ENCODE measurements around the gene ABCC12. TPM values are rescaled to one million over a fixed set of nuclear protein-coding genes. Genes with fewer than 3 reads are reported as not detected.

Gene ABCC12
- not detected in 2 replicates for total RNA-seq (2021; fragmentation: NEBNext Ultra II Directional; extraction: Animal tissue kit (Norgen Biotek cat#: 25700))
- 0.02 and 0.05 TPM in 2 replicates for polyA plus RNA-seq (2011; rRNA removed)
- polyA plus RNA-seq (2011; cell fraction: cytosol; rRNA removed), result 0.04 TPM
- 0.09 TPM for polyA plus RNA-seq (2011; cell fraction: nucleus; rRNA removed)
- polyA plus RNA-seq (2012, experiment 1 of 2), result not detected in 4 replicates
- polyA plus RNA-seq (2012, experiment 2 of 2), result not detected
- polyA plus RNA-seq (2013, experiment 1 of 2), result not detected
- polyA plus RNA-seq (2013, experiment 2 of 2), result 0.02 TPM
- 0.16 TPM in 1 of 2 replicates, not detected in the other for polyA minus RNA-seq (2011; rRNA and poly(A)+ RNA removed)
- polyA minus RNA-seq (2011; cell fraction: cytosol; rRNA and poly(A)+ RNA removed), result not detected
- not detected for polyA minus RNA-seq (2011; cell fraction: nucleus; rRNA and poly(A)+ RNA removed)
- long read RNA-seq, experiment 1, result 0 reads
- long read RNA-seq, experiment 2, result 0 reads

DNA sequence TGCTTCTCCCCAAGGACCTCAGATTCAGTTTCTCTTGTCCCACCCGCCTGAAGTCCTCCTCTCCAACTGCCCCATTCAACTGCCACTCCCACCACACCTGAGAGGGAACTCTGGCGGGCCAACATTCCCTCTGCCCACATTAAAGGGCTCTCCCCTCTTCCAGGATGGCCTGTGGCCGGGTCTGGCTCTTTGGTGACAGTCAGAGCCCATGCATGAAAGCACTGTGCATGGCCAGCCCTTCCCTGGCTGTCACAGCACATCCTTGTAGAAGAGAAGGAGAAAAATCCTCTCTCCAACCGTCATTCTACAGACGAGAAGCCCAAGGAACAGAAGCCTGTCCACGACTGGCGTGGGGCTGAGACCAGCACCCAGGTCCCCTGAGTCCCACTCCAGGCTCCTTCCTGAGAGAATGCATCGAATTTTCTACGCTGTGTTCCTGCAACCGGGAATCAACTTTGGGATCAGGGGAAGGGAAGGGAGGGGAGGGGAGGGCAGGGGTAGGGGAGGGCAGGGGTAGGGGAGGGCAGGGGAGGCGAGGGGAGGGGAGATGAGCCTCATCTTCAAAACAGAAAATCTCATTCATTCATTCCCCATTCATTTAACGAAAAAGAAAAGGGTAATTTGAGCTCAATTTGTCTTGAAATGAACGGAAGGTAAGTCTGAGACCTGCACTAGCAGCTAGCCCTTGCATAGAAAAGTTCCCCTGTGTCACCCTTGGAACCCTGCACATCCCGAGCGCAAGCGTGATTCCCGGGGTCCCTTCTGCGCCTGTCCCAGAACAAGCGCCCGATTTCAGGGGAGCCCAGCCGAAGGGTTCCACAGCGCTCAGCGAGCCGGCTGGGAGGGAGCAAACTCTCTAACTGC is at the start of gene ABCC12:
Gene ABCC12 (minus strand): TSS at position 68 of the 864 bp plus-strand sequence. CDS start 9,569 bp downstream, outside the sequence.
- Histone ChIP-seq H2BK15ac (ENCODE audit: low read length) (no peak within 1 kb of the TSS), H4K20me1 (replicated peaks in 1 of 2; ENCODE audit: control insufficient read depth in 1 of 2, insufficient read depth in 2 of 2, low read length in 2 of 2) (no peaks in the 10 kb centered on the region), H3K9ac (replicated peaks in 1 of 4; ENCODE audit: extremely low read depth in 1 of 4, low read depth in 3 of 4, low read length in 3 of 4) (no peak within 1 kb of the TSS), H3K27me3 (replicated peaks in 1 of 4; ENCODE audit: control insufficient read depth in 3 of 4, extremely low read depth in 1 of 4, insufficient read depth in 3 of 4, low read length in 3 of 4) (peaks cover 0 to 4% (median 3%) of the 10 kb centered on the region in 4 experiments; a peak in 6 of 7 replicates), H3K79me2 (ENCODE audit: control insufficient read depth in 1 of 2, insufficient read depth in 2 of 2, low read length in 2 of 2) (no peaks in the 10 kb centered on the region), H3K27ac (ENCODE audit: low read depth, low read length) (no peak within 1 kb of the TSS; the same call in 1 of the 2 replicates), H2BK120ac (replicated peaks; ENCODE audit: low read depth, low read length) (no peak within 1 kb of the TSS), H2AK5ac (ENCODE audit: low read depth, low read length) (no peak within 1 kb of the TSS), H3K14ac (ENCODE audit: insufficient read length) (no peak within 1 kb of the TSS), H3K56ac (replicated peaks; ENCODE audit: insufficient read length, low read depth, low read length) (no peak within 1 kb of the TSS), H3K4me2 (ENCODE audit: insufficient read depth in 1 of 2, low read depth in 2 of 2, low read length in 2 of 2) (0 out of 4 replicates have a peak within 1 kb of the TSS, but pooled peaks of 1 of the 2 experiments have one; percentile 0), H2BK5ac (ENCODE audit: low read depth, low read length) (no peak within 1 kb of the TSS), H3K4me1 (replicated peaks in 1 of 4; ENCODE audit: control insufficient read depth in 3 of 4, insufficient read depth in 4 of 4, low read length in 3 of 4) (no peaks in the 10 kb centered on the region), H2BK12ac (ENCODE audit: low read depth, low read length) (peak within 1 kb of the TSS; percentile 55; the same call in 1 of the 2 replicates), H3K36me3 (ENCODE audit: control insufficient read depth in 2 of 4, insufficient read depth in 4 of 4, low read length in 3 of 4) (no peaks in the 10 kb centered on the region), H3K4ac (replicated peaks; ENCODE audit: insufficient read length, low read depth, low read length) (no peak within 1 kb of the TSS), H4K5ac (ENCODE audit: insufficient read length, low read depth, low read length) (no peak within 1 kb of the TSS), H2BK20ac (ENCODE audit: low read length) (no peak within 1 kb of the TSS), H4K91ac (replicated peaks; ENCODE audit: insufficient read length, low read length) (peak within 1 kb of the TSS; percentile 20), H3K79me1 (ENCODE audit: low read depth, low read length) (no peaks in the 10 kb centered on the region), H3K23ac (ENCODE audit: insufficient read length) (no peak within 1 kb of the TSS), H4K8ac (ENCODE audit: extremely low read depth, insufficient read depth, low read length) (no peak within 1 kb of the TSS), H3K4me3 (ENCODE audit: extremely low read depth in 1 of 4, insufficient read depth in 2 of 4, low read depth in 3 of 4, low read length in 4 of 4) (no peak within 1 kb of the TSS), H2AFZ (ENCODE audit: low read length) (no peak within 1 kb of the TSS; the same call in 1 of the 2 replicates), H3K23me2 (ENCODE audit: low read depth, low read length) (no peaks in the 10 kb centered on the region), H3K18ac (ENCODE audit: extremely low read depth, low read length) (no peak within 1 kb of the TSS), H3K9me3 (ENCODE audit: insufficient read depth in 2 of 2, low read depth in 1 of 2, low read length in 1 of 2) (no peaks in the 10 kb centered on the region)
- 79% methylated on average over 20 of the region's 24 CpGs; no CpG with 5 or more reads in 1 of the 2 experiments for WGBS, 2 experiments (ENCODE audit: extremely low coverage in 1 of 2, insufficient coverage in 1 of 2, insufficient read length in 1 of 2, insufficient replicate concordance in 2 of 2, low coverage in 1 of 2, low lambda C conversion rate in 2 of 2, missing lambda C conversion rate in 1 of 2)
- no peak for DNase-seq (ENCODE audit: low read depth in 1 of 2, low spot score in 2 of 2)
- ChIA-PET POLR2A (ENCODE audit: partially characterized antibody) (no interaction called here), CTCF (ENCODE audit: partially characterized antibody) (interaction anchor here (0.7 to 2.3 kb wide), 16 partner anchors 8 to 1016 kb away, joined by 3 to 16 read pairs (median 3); no protein-coding TSS in a partner anchor)
- FAIRE-seq, result no peak
- TF ChIP-seq JUN (IDR thresholded peaks at IDR 0.05; ENCODE audit: low read depth, low read length) (no peak), RNF2 (IDR thresholded peaks at IDR 0.05; ENCODE audit: borderline replicate concordance, low read depth, low read length, missing control alignments, poor library complexity, severe bottlenecking) (no peak), SP2 (IDR thresholded peaks at IDR 0.05; ENCODE audit: low read length) (no peak), SRF (IDR thresholded peaks at IDR 0.05; ENCODE audit: low read depth, low read length) (no peak), KDM4A (IDR thresholded peaks at IDR 0.05; ENCODE audit: low read depth, low read length, severe bottlenecking) (no peak), SUZ12 (IDR thresholded peaks at IDR 0.05; ENCODE audit: low read length) (no peak)

Measured in H1 (cell line).